GM19463 (cell line): ENCODE data around the gene EIPR1.

Experiments used
- ATAC-seq: cut with Tn5 transposase; IDR thresholded peaks from one replicate; pipeline ENCODE4 v1.9.1; 2021; ENCODE audit warnings: mild to moderate bottlenecking, moderate library complexity; ENCODE audit not compliant: unreplicated experiment

The EIPR1 gene

GRCh38 chr2:3277748-3278520, 99.7 kb downstream of the EIPR1 start:
- no peak for ATAC-seq

- ATAC-seq, result no peak
Observed at GRCh38 chr2:3277050-3277747, 100.4 kb downstream of the EIPR1 start.

GRCh38 chr2:3272761-3273160, 104.9 kb downstream of the EIPR1 start:
- no peak for ATAC-seq

- no peak for ATAC-seq
Observed at GRCh38 chr2:3270095-3270478, 107.5 kb downstream of the EIPR1 start.

GRCh38 chr2:3269425-3270094, 108.1 kb downstream of the EIPR1 start:
- no peak for ATAC-seq

GRCh38 chr2:3268705-3269029, 109.0 kb downstream of the EIPR1 start:
- no peak for ATAC-seq

- ATAC-seq, result no peak
Observed at GRCh38 chr2:3267869-3268704, 109.5 kb downstream of the EIPR1 start.

- ATAC-seq, result no peak
Observed at GRCh38 chr2:3266925-3267867, 110.4 kb downstream of the EIPR1 start.

GRCh38 chr2:3265981-3266924, 111.4 kb downstream of the EIPR1 start:
- no peak for ATAC-seq

GRCh38 chr2:3265471-3265870, 112.1 kb downstream of the EIPR1 start:
- ATAC-seq, result no peak

- no peak for ATAC-seq
Observed at GRCh38 chr2:3264010-3264744, 113.4 kb downstream of the EIPR1 start.

- ATAC-seq, result no peak
Observed at GRCh38 chr2:3263487-3263886, 114.1 kb downstream of the EIPR1 start.

- no peak for ATAC-seq
Observed at GRCh38 chr2:3262437-3263388, 114.9 kb downstream of the EIPR1 start.

GRCh38 chr2:3261511-3261910, 116.1 kb downstream of the EIPR1 start:
- ATAC-seq, result no peak

GRCh38 chr2:3260959-3261358, 116.7 kb downstream of the EIPR1 start:
- ATAC-seq, result no peak

GRCh38 chr2:3257826-3258225, 119.8 kb downstream of the EIPR1 start:
- no peak for ATAC-seq

GRCh38 chr2:3257166-3257565, 120.5 kb downstream of the EIPR1 start:
- ATAC-seq, result no peak
